ENCODE results near the gene ARL5A. TPM values are rescaled to one million over a fixed set of nuclear protein-coding genes. Genes with fewer than 3 reads are reported as not detected.

The ARL5A gene
- total and polyA plus RNA-seq, 9 of the 15 experiments (the other 6 are each of a cell fraction or from before 2014, with no cell fraction given) = 16.3 to 117 (median 88.4) TPM

- TF ChIP-seq ZNF551 (CRISPR knock-in tag; IDR thresholded peaks at IDR 0.05) = no peak
- no peak for TF ChIP-seq NRF1 (conservative IDR thresholded peaks at IDR 0.05 in 1 of 2, IDR thresholded peaks at IDR 0.05 in 1 of 2)
- TF ChIP-seq ZNF764 (CRISPR knock-in tag; IDR thresholded peaks at IDR 0.05; ENCODE audit: low read depth) = no peak
- TF ChIP-seq ZNF609 (CRISPR knock-in tag; IDR thresholded peaks at IDR 0.05; ENCODE audit: borderline replicate concordance) = no peak
Observed at GRCh38 chr2:151792589-151792988, 35.6 kb downstream of the ARL5A start (continued).

GRCh38 chr2:151791545-151791944 is 36.7 kb downstream of the ARL5A start:
- Histone ChIP-seq H3K4me3 (no peak overlapping the region), H2AFZ (ENCODE audit: low read depth, low read length) (no peak overlapping the region), H3K4me2 (ENCODE audit: insufficient read depth, low read length) (no peak overlapping the region), H3K9me3 (replicated peaks; ENCODE audit: control insufficient read depth, insufficient read depth, low read depth, low read length) (no peaks in the 10 kb centered on the region), H3K4me1 (replicated peaks in 1 of 2; ENCODE audit: control insufficient read depth in 2 of 2, insufficient read depth in 2 of 2, low read length in 2 of 2) (peaks cover 13 to 22% of the 10 kb centered on the region in 2 experiments; a peak in 4 of 5 replicates), H3K9me1 (ENCODE audit: control insufficient read depth, insufficient read depth, low read length) (no peaks in the 10 kb centered on the region), H4K20me1 (replicated peaks; ENCODE audit: control insufficient read depth, insufficient read depth, low read length) (no peaks in the 10 kb centered on the region), H3K9ac (ENCODE audit: insufficient read depth in 1 of 2, low read depth in 2 of 2, low read length in 2 of 2) (no peak overlapping the region), H3K36me3 (ENCODE audit: control insufficient read depth, insufficient read depth, low read length) (peaks cover 29% of the 10 kb centered on the region), H3K27ac (ENCODE audit: extremely low read depth, low read depth, low read length) (no peak overlapping the region), H3K79me2 (ENCODE audit: control insufficient read depth, insufficient read depth, low read length) (no peaks in the 10 kb centered on the region), H3K27me3 (ENCODE audit: control insufficient read depth in 2 of 2, insufficient read depth in 2 of 2, low read length in 2 of 2) (no peaks in the 10 kb centered on the region)
- CTCF ChIA-PET (ENCODE audit: low intra/inter-chr PET ratio) = no interaction called here
- DNase-seq (ENCODE audit: extremely low read depth in 1 of 4, low spot score in 3 of 4) (no peak), FAIRE-seq (no peak), ATAC-seq (no peak)
- no TSS peak for BruUV-seq (replicated peaks)
- in situ Hi-C loops (cut with MboI) = no loop called here
- POLR2A ChIA-PET = no interaction called here
- 95% methylated on average over 3 of the region's 3 CpGs for WGBS (ENCODE audit: insufficient coverage, low coverage, missing lambda C conversion rate)
- intact Hi-C loops (cut with micrococcal nuclease) = no loop called here
- no peak for TF ChIP-seq FOSL1 (tag; conservative IDR thresholded peaks at IDR 0.05)
- TF ChIP-seq SMARCA5 (IDR thresholded peaks at IDR 0.05) = peak; percentile 62; the same call in 1 of the 2 replicates
- TF ChIP-seq TRIM24 (IDR thresholded peaks at IDR 0.05) = no peak
- no peak for TF ChIP-seq USF1 (CRISPR knock-in tag; IDR thresholded peaks at IDR 0.05)
- peak in 1 of 2 experiments; percentile 60; a peak in 1 of 4 replicates for TF ChIP-seq KDM1A (IDR thresholded peaks at IDR 0.05)
- peak; percentile 45; the same call in 1 of the 2 replicates for TF ChIP-seq POLR2G (IDR thresholded peaks at IDR 0.05; ENCODE audit: low read depth, low read length)
- TF ChIP-seq IRF9 (tag; IDR thresholded peaks at IDR 0.05) = no peak
- TF ChIP-seq POLR2A (conservative IDR thresholded peaks at IDR 0.05) = 0 out of 2 replicates have a peak, but pooled peaks have one; percentile 28
- peak; percentile 53; the same call in 1 of the 2 replicates for TF ChIP-seq HDAC2 (IDR thresholded peaks at IDR 0.05)
- peak; percentile 63 for TF ChIP-seq ADNP (tag; IDR thresholded peaks at IDR 0.05)
- no peak for TF ChIP-seq BACH1 (tag; IDR thresholded peaks at IDR 0.05)
- peak in 1 of 2 experiments; percentile 68; a peak in 2 of 3 replicates for TF ChIP-seq CBX3 (IDR thresholded peaks at IDR 0.05; ENCODE audit: borderline replicate concordance in 1 of 2, low read length in 2 of 2)
- TF ChIP-seq IRF2 (CRISPR knock-in tag; IDR thresholded peaks at IDR 0.05) = no peak
- peak; percentile 86 for TF ChIP-seq BCOR (IDR thresholded peaks at IDR 0.05)

Data from K562 (cell line).